ENCODE results near the gene SMYD3. TPM values are rescaled to one million over a fixed set of nuclear protein-coding genes. Genes with fewer than 3 reads are reported as not detected.

Gene SMYD3
- total RNA-seq, 2 donors from 2014 or later, result 16.2 to 16.4 TPM

GRCh38 chr1:246111570-246111969 lies 395.5 kb downstream of the SMYD3 start:
- Histone ChIP-seq H3K36me3 (no peaks in the 10 kb centered on the region), H3K27ac (no peak overlapping the region), H3K9me3 (no peaks in the 10 kb centered on the region), H3K4me3 (no peak overlapping the region), H3K27me3 (no peaks in the 10 kb centered on the region), H3K9ac (ENCODE audit: low read depth in 2 of 2, low read length in 2 of 2) (no peak overlapping the region), H3K4me1 (no peaks in the 10 kb centered on the region)
- TF ChIP-seq CTCF (IDR thresholded peaks at IDR 0.05), result no peak
- no peak for DNase-seq
- intact Hi-C loops (cut with DNase I), result no loop called here

DNA sequence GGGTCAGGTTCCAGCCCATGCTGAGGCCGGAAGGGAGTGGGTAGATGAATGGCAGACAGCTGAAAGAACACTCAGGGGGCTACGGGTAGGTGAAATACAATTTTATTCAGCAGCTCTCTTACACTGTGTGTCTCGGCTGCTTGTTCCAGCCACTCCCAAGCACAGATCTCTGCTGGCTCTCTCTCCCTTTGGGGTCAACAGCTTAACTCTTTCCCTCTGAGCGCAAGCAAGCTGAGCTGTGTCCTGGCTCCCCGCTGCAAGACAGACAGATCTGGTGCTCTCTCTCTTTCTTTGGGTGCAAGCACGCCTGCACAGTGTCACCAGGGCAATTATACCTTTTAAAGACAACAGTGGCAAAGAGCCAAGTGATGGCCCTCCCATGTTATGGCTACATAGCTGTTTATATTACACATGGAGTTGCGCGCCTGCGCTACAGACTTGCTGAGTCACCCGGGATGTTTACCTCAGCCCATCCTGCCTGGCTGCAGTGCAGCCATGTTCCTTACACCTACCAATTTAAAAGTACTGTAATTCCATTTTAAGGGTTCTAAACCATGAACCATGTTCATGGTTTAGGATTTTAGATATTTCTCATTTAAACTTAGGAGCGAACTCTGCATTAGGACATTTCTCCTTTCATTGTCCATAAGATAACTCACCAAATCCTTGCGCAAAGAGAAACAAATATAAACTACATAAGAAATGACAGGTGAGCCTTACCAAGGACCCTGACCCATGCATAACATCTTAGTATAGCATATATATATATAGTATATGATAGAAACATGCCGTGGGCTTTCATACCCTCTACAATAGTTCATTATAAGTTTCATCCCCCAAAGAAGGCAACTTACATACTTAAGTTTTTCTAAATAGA lies 396.5 kb downstream of the SMYD3 start:
- Histone ChIP-seq H3K36me3 (no peaks in the 10 kb centered on the region), H3K9me3 (no peaks in the 10 kb centered on the region), H3K4me3 (no peak overlapping the region), H3K27me3 (no peaks in the 10 kb centered on the region), H3K4me1 (no peaks in the 10 kb centered on the region), H3K27ac (no peak overlapping the region), H3K9ac (ENCODE audit: low read depth in 2 of 2, low read length in 2 of 2) (no peak overlapping the region)
- no peak for DNase-seq
- intact Hi-C loops (cut with DNase I), result no loop called here
- TF ChIP-seq CTCF (IDR thresholded peaks at IDR 0.05), result no peak

- Histone ChIP-seq H3K4me3 (no peak overlapping the region), H3K4me1 (no peaks in the 10 kb centered on the region), H3K9ac (ENCODE audit: low read depth in 2 of 2, low read length in 2 of 2) (no peak overlapping the region), H3K27ac (no peak overlapping the region), H3K36me3 (no peaks in the 10 kb centered on the region), H3K27me3 (no peaks in the 10 kb centered on the region), H3K9me3 (no peaks in the 10 kb centered on the region)
- no peak for DNase-seq
- intact Hi-C loops (cut with DNase I), result no loop called here
- no peak for TF ChIP-seq CTCF (IDR thresholded peaks at IDR 0.05)
Measured at GRCh38 chr1:246108278-246108925, 398.7 kb downstream of the SMYD3 start.

DNA sequence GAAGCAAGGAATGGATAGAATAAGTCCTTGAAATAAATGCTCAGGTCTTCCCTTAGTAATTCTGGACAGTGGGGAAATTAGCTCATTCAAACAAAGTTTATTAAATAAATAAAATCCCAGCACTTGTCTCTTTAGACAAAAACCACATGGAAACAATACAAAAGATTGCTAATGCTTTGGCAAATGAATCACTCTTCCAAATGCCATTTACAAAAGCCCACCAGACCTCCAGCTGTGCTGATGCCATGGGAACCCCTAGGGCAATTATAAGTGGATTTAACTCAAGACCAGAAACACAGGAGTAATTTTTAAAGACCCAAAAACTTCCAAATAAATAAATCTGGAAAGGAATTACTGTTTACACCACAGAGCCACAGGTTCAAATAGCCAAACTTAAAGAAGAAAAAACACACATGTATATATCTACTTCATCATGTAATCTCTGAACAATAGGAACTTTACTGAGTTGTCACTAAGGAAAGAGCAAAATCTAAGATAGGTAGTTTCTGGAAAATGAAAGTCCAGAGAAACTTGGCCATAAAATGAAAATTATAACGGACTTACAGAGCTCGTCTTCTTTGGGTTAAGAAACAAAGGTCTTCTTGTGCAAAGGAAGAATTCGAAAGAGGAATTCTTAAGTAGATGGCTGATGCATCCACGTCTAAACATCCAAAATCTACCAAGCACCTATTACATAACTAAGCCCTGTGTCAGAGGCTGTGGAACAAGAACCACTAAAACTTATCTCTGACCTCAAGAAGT lies 399.4 kb downstream of the SMYD3 start:
- Histone ChIP-seq H3K36me3 (no peaks in the 10 kb centered on the region), H3K4me3 (no peak overlapping the region), H3K9ac (ENCODE audit: low read depth in 2 of 2, low read length in 2 of 2) (no peak overlapping the region), H3K27ac (no peak overlapping the region), H3K9me3 (no peaks in the 10 kb centered on the region), H3K4me1 (no peaks in the 10 kb centered on the region), H3K27me3 (no peaks in the 10 kb centered on the region)
- no peak for TF ChIP-seq CTCF (IDR thresholded peaks at IDR 0.05)
- DNase-seq, result no peak
- intact Hi-C loops (cut with DNase I), result no loop called here

DNA sequence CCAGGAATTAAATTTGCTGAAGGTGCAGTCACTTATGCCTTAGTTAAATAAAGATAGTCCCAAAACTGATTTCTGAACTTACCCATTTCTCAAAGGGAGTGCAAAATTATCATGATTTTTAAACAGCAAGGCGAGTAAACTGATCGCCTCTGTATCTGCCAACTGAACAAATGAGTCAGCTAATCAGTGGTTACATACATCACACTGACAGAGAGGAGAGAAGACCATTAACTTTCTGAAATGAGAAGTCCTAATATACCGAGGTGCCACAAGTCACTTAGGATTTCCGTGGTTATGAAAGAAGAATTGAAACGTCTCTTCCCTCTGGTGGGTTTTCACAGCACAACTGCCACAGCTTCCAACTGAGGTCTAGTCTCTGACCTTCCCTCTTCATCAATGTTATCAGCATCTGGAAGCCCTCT lies 400.7 kb downstream of the SMYD3 start:
- Histone ChIP-seq H3K4me1 (no peaks in the 10 kb centered on the region), H3K9ac (ENCODE audit: low read depth in 2 of 2, low read length in 2 of 2) (no peak overlapping the region), H3K4me3 (no peak overlapping the region), H3K36me3 (no peaks in the 10 kb centered on the region), H3K27me3 (no peaks in the 10 kb centered on the region), H3K27ac (no peak overlapping the region), H3K9me3 (no peaks in the 10 kb centered on the region)
- DNase-seq, result no peak
- intact Hi-C loops (cut with DNase I), result no loop called here
- TF ChIP-seq CTCF (IDR thresholded peaks at IDR 0.05), result no peak
